ENCODE measurements around the gene CAMKMT. TPM values are rescaled to one million over a fixed set of nuclear protein-coding genes. Genes with fewer than 3 reads are reported as not detected.

CAMKMT gene
- total and polyA plus RNA-seq, 9 of the 15 experiments (the other 6 are each of a cell fraction or from before 2014, with no cell fraction given): 1.6 to 15.3 (median 7.4) TPM

- TF ChIP-seq NR2C1 (IDR thresholded peaks at IDR 0.05) (no peak), NR2C1 (tag; IDR thresholded peaks at IDR 0.05) (no peak), SRSF1 (IDR thresholded peaks at IDR 0.05; ENCODE audit: low read depth, low read length) (no peak), HMG20B (CRISPR knock-in tag; IDR thresholded peaks at IDR 0.05) (no peak), MBD2 (IDR thresholded peaks at IDR 0.05; ENCODE audit: borderline replicate concordance, low read depth) (no peak)
These were observed 362.2 kb downstream of the CAMKMT start (continued) for GRCh38 chr2:44723921-44724320.

- ATAC-seq: no peak
- no peak for TF ChIP-seq OTX1 (CRISPR knock-in tag; IDR thresholded peaks at IDR 0.05)
- TF ChIP-seq ELF4 (CRISPR knock-in tag; IDR thresholded peaks at IDR 0.05): no peak
- no peak overlapping the region for H2AFZ ChIP-seq (ENCODE audit: low read depth, low read length)
- FAIRE-seq: no peak
- DNase-seq (ENCODE audit: extremely low read depth in 1 of 4, low spot score in 3 of 4): no peak
- no peaks in the 10 kb centered on the region for H3K9me1 ChIP-seq (ENCODE audit: control insufficient read depth, insufficient read depth, low read length)
- H3K27me3 ChIP-seq (ENCODE audit: control insufficient read depth in 2 of 2, insufficient read depth in 2 of 2, low read length in 2 of 2): 0 out of 5 replicates have a peak, but pooled peaks cover 0 to 2% of the 10 kb centered on the region in 2 experiments
- no peaks in the 10 kb centered on the region for H3K36me3 ChIP-seq (ENCODE audit: control insufficient read depth, insufficient read depth, low read length)
- H3K79me2 ChIP-seq (ENCODE audit: control insufficient read depth, insufficient read depth, low read length): no peaks in the 10 kb centered on the region
- ChIA-PET CTCF (ENCODE audit: low intra/inter-chr PET ratio) (no interaction called here), POLR2A (no interaction called here)
- no peaks in the 10 kb centered on the region for H4K20me1 ChIP-seq (replicated peaks; ENCODE audit: control insufficient read depth, insufficient read depth, low read length)
- no peak overlapping the region for H3K4me2 ChIP-seq (ENCODE audit: insufficient read depth, low read length)
- H3K27ac ChIP-seq (ENCODE audit: extremely low read depth, low read depth, low read length): no peak overlapping the region
- intact Hi-C loops (cut with micrococcal nuclease): no loop called here
- no peaks in the 10 kb centered on the region for H3K4me1 ChIP-seq (replicated peaks in 1 of 2; ENCODE audit: control insufficient read depth in 2 of 2, insufficient read depth in 2 of 2, low read length in 2 of 2)
- in situ Hi-C loops (cut with MboI): no loop called here
- no TSS peak for BruUV-seq (replicated peaks)
- H3K4me3 ChIP-seq: no peak overlapping the region
- no peaks in the 10 kb centered on the region for H3K9me3 ChIP-seq (replicated peaks; ENCODE audit: control insufficient read depth, insufficient read depth, low read depth, low read length)
- H3K9ac ChIP-seq (ENCODE audit: insufficient read depth in 1 of 2, low read depth in 2 of 2, low read length in 2 of 2): no peak overlapping the region
These were observed 368.8 kb downstream of the CAMKMT start for GRCh38 chr2:44730593-44730992.
